HL-60 (cell line): ENCODE measurements around the gene FBXO2.

Experiments used
- GABPA ChIP-seq: IDR thresholded peaks from 2 replicates; pipeline ENCODE4 v1.6.1; 2012; ENCODE audit warnings: low read depth
- REST ChIP-seq: IDR thresholded peaks from 2 replicates; pipeline ENCODE4 v1.6.1; 2012; ENCODE audit warnings: low read depth; ENCODE audit not compliant: insufficient replicate concordance
- SPI1 ChIP-seq: IDR thresholded peaks from 2 replicates; pipeline ENCODE4 v1.6.1; 2012; ENCODE audit warnings: low read depth, mild to moderate bottlenecking, borderline replicate concordance
- TF ChIP-seq, protein P1 (sequence below): IDR thresholded peaks from one replicate; pipeline ENCODE4 v1.5.1; 2011; ENCODE audit warnings: low read length, control low read depth, inconsistent platforms; ENCODE audit not compliant: insufficient read depth

DNA sequence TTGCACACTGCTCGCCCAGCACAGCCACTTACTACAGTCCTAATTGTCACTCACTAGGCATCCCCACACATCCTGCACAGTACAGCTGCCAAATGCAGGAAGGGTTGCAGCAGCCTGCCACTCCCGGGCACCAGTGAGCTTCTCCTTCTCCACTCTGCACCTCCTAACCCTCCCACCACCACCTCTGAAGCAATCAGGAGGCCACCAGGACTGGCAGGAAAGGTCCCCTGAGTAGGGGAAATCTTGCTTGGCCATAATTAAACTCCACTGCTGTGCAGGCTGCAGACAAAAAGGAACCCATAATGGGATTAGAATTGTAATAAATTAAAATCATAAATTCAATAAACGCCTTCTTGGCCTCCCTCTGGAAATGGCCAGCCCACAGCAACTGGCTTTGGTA, 31.8 kb downstream of the FBXO2 start:
- no peak for TF ChIP-seq SPI1
- TF ChIP-seq REST, result no peak
- TF ChIP-seq, protein P1, sequence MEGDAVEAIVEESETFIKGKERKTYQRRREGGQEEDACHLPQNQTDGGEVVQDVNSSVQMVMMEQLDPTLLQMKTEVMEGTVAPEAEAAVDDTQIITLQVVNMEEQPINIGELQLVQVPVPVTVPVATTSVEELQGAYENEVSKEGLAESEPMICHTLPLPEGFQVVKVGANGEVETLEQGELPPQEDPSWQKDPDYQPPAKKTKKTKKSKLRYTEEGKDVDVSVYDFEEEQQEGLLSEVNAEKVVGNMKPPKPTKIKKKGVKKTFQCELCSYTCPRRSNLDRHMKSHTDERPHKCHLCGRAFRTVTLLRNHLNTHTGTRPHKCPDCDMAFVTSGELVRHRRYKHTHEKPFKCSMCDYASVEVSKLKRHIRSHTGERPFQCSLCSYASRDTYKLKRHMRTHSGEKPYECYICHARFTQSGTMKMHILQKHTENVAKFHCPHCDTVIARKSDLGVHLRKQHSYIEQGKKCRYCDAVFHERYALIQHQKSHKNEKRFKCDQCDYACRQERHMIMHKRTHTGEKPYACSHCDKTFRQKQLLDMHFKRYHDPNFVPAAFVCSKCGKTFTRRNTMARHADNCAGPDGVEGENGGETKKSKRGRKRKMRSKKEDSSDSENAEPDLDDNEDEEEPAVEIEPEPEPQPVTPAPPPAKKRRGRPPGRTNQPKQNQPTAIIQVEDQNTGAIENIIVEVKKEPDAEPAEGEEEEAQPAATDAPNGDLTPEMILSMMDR, result no peak
- no peak for TF ChIP-seq GABPA
